K562 (cell line): ENCODE results near the gene NMRAL1. TPM values are rescaled to one million over a fixed set of nuclear protein-coding genes. Genes with fewer than 3 reads are reported as not detected.

Source experiments
- ATAC-seq: fragments of 200-7000 bp; cut with Tn5 transposase; 3 replicates; pipeline ENCODE4 v1.9.1; 2020; ENCODE audit warnings: moderate library complexity
- BruUV-seq: library from RNA; stranded (reverse); fragments of 400-500 nt; replicated peaks from 2 replicates; lab custom pipeline; 2021; lab: Mats Ljungman, UMichigan
- CTCF ChIA-PET: fragments of 300-600 bp; formaldehyde crosslinking; extraction: SDS; loops from one replicate; lab custom pipeline; 2021; ENCODE audit warnings: low intra/inter-chr PET ratio; lab: Yijun Ruan, JAX
- POLR2A ChIA-PET: fragments of 300-600, 350-650 bp; sonication (Branson Sonifier 250); formaldehyde crosslinking; extraction: SDS; loops from one replicate; lab custom pipeline; 2021; ENCODE audit warnings: antibody characterized with exemption, inconsistent platforms; lab: Yijun Ruan, JAX
- DNase-seq, 4 experiments: peaks; one replicate each; pipeline versions ENCODE4 v3.0.0 to v3.0.0-alpha.2; 2011 to 2018; ENCODE audit warnings: low spot score in 3 of 4, mixed read lengths in 3 of 4; ENCODE audit errors: extremely low read depth in 1 of 4
- FAIRE-seq: peaks from 2 replicates; lab custom pipeline; 2011; peaks lifted over from hg19 to GRCh38; lab: Jason Lieb, UNC
- H2AFZ ChIP-seq: 2 replicates; pipeline ENCODE4 v1.6.0; 2011; ENCODE audit warnings: low read depth, low read length, control low read depth, inconsistent platforms
- H3K27ac ChIP-seq: fragments of 200-600 bp; 3 replicates; pipeline ENCODE4 v1.8.0; 2011; ENCODE audit warnings: low read depth, mild to moderate bottlenecking, control low read depth, inconsistent platforms, low read length, moderate library complexity, mixed read lengths; ENCODE audit errors: extremely low read depth
- H3K27me3 ChIP-seq, 2 experiments: fragments of 300-600 bp in 1 of 2; 2 replicates in 1 of 2; 3 replicates in 1 of 2; pipeline versions ENCODE4 v1.6.0 to v1.8.0; 2011; ENCODE audit warnings: inconsistent platforms in 2 of 2, low read length in 2 of 2, mild to moderate bottlenecking in 1 of 2, mixed read lengths in 1 of 2, moderate library complexity in 1 of 2; ENCODE audit not compliant: control insufficient read depth in 2 of 2, insufficient read depth in 2 of 2
- H3K36me3 ChIP-seq: fragments of 300-600 bp; 3 replicates; pipeline ENCODE4 v1.8.0; 2011; ENCODE audit warnings: mild to moderate bottlenecking, low read length, inconsistent platforms; ENCODE audit not compliant: control insufficient read depth, insufficient read depth
- H3K4me1 ChIP-seq, 2 experiments: fragments of 200-600 bp in 1 of 2; replicated peaks in 1 of 2; 2 replicates in 1 of 2; 3 replicates in 1 of 2; pipeline versions ENCODE4 v1.5.1 to v1.8.0; 2011; ENCODE audit warnings: inconsistent platforms in 2 of 2, low read length in 2 of 2, mild to moderate bottlenecking in 1 of 2, mixed read lengths in 1 of 2, moderate library complexity in 1 of 2; ENCODE audit not compliant: control insufficient read depth in 2 of 2, insufficient read depth in 2 of 2
- H3K4me2 ChIP-seq: 2 replicates; pipeline ENCODE4 v1.6.1; 2011; ENCODE audit warnings: low read length, control low read depth, inconsistent platforms, mixed read lengths; ENCODE audit not compliant: insufficient read depth
- H3K4me3 ChIP-seq: fragments of 200-600 bp; sonication (generic), shearing (Covaris generic); 2 replicates; pipeline ENCODE4 v1.5.1; 2016; ENCODE audit warnings: control low read depth, inconsistent platforms
- H3K79me2 ChIP-seq: fragments of 200-600 bp; 3 replicates; pipeline ENCODE4 v1.8.0; 2011; ENCODE audit warnings: low read length, inconsistent platforms; ENCODE audit not compliant: control insufficient read depth, insufficient read depth
- H3K9ac ChIP-seq, 2 experiments: 2 replicates each; pipeline versions ENCODE4 v1.6.0 to v1.6.1; 2011; ENCODE audit warnings: low read depth in 2 of 2, low read length in 2 of 2, control low read depth in 1 of 2, inconsistent platforms in 1 of 2, mild to moderate bottlenecking in 1 of 2, mixed read lengths in 1 of 2; ENCODE audit not compliant: insufficient read depth in 1 of 2
- H3K9me1 ChIP-seq: one replicate; pipeline ENCODE4 v1.6.0; 2011; ENCODE audit warnings: inconsistent platforms, mild to moderate bottlenecking, low read length, moderate library complexity; ENCODE audit not compliant: control insufficient read depth, insufficient read depth
- H3K9me3 ChIP-seq: replicated peaks from 2 replicates; pipeline ENCODE4 v1.5.1; 2011; ENCODE audit warnings: low read depth, low read length, inconsistent platforms; ENCODE audit not compliant: control insufficient read depth, insufficient read depth
- H4K20me1 ChIP-seq: replicated peaks from 2 replicates; pipeline ENCODE4 v1.6.1; 2011; ENCODE audit warnings: low read length, inconsistent platforms, mixed read lengths; ENCODE audit not compliant: control insufficient read depth, insufficient read depth
- PRDM10 ChIP-seq: fragments of 450-650 bp; IDR thresholded peaks from 2 replicates; pipeline ENCODE4 v1.6.1; 2018; ENCODE audit not compliant: partially characterized antibody
- ZNF699 ChIP-seq: fragments of 250-450 bp; sonication (Bioruptor Pico); IDR thresholded peaks from 2 replicates; pipeline ENCODE4 v1.8.0; 2021; ENCODE audit warnings: mild to moderate bottlenecking, moderate library complexity; ENCODE audit not compliant: insufficient replicate concordance
- WGBS: fragments of 100-300 bp; shearing (Covaris generic); methylation state at CpG from one replicate; pipeline ENCODE4 v1.1.6; 2016; ENCODE audit warnings: low coverage, mixed read lengths; ENCODE audit not compliant: insufficient coverage; ENCODE audit errors: missing lambda C conversion rate; 5-methylcytosine and 5-hydroxymethylcytosine counted together
- in situ Hi-C: fragments of 300-500 bp; cut with MboI; formaldehyde crosslinking; loops from 4 replicates; pipeline ENCODE4 v1.15.0; 2018; ENCODE audit warnings: inconsistent platforms, mixed read lengths
- intact Hi-C: fragments of 100-400 bp; cut with micrococcal nuclease; formaldehyde crosslinking; loops from 2 replicates; pipeline ENCODE4 v1.14.2; 2022
- polyA plus RNA-seq, 8 experiments: library from polyadenylated mRNA; depleted of rRNA in 4 of 8; stranded (reverse) in 5 of 8; unstranded in 3 of 8; fragments of >200 nt; fragmentation: Nextera tagmentation in 2 of 8; fragmentation: Illumina TruSeq in 1 of 8; extraction: Ambion mirVana in 2 of 8; extraction: Trizol in 1 of 8; gene quantifications; 2 replicates each; pipeline versions ENCODE4 v1.2.1 to v1.2.3, GENCODE V29; 2011 to 2014; ENCODE audit warnings: inconsistent platforms in 1 of 8, missing spikeins in 1 of 8
- total RNA-seq, 7 experiments: library from RNA; depleted of rRNA in 6 of 7; stranded (reverse); fragments of >200 nt in 6 of 7; fragmentation: Illumina TruSeq in 2 of 7; extraction: Trizol in 2 of 7; gene quantifications; 2 replicates each; pipeline versions ENCODE4 v1.2.1 to v1.2.3, GENCODE V29; 2011 to 2021; ENCODE audit warnings: low replicate concordance in 1 of 7

NMRAL1 gene
- total and polyA plus RNA-seq, 9 of the 15 experiments (the other 6 are each of a cell fraction or from before 2014, with no cell fraction given) = 6.3 to 116 (median 63.2) TPM

GRCh38 chr16:4420505-4421105 is 53.8 kb downstream of the NMRAL1 start:
- H3K36me3 ChIP-seq = no peaks in the 10 kb centered on the region
- WGBS = 58% methylated on average over 8 of the region's 8 CpGs
- no peaks in the 10 kb centered on the region for H3K9me3 ChIP-seq
- DNase-seq (no peak), ATAC-seq (no peak), FAIRE-seq (no peak)
- no peaks in the 10 kb centered on the region for H3K9me1 ChIP-seq
- H3K4me2 ChIP-seq = no peak overlapping the region
- no TSS peak for BruUV-seq
- H3K4me3 ChIP-seq = no peak overlapping the region
- ChIA-PET POLR2A (interaction anchor here (0.6 kb wide), 1 partner anchor 138 kb away, joined by 6 read pairs; no protein-coding TSS in a partner anchor), CTCF (no interaction called here)
- H3K27me3 ChIP-seq = no peaks in the 10 kb centered on the region
- intact Hi-C loops = no loop called here
- peaks cover 17% of the 10 kb centered on the region for H3K79me2 ChIP-seq
- H3K27ac ChIP-seq = no peak overlapping the region
- H3K4me1 ChIP-seq = peaks cover 8 to 24% of the 10 kb centered on the region in 2 experiments; a peak in 4 of 5 replicates
- peak overlapping the region; percentile 30; the same call in 1 of the 2 replicates for H2AFZ ChIP-seq
- H3K9ac ChIP-seq = no peak overlapping the region
- in situ Hi-C loops = no loop called here
- TF ChIP-seq PRDM10 (peak; percentile 37), ZNF699 (CRISPR knock-in tag) (no peak)
- H4K20me1 ChIP-seq = peaks cover 1% of the 10 kb centered on the region
